ENCODE data around the gene PRMT1.
A peak's percentile ranks its signal among the peaks of the same experiment; 100 is the strongest.
"Not testable (repeated sequence)": the region's sequence is repeated elsewhere in the genome, so short reads cannot be mapped to it uniquely, and the experiment has no call there.

The PRMT1 gene

DNA sequence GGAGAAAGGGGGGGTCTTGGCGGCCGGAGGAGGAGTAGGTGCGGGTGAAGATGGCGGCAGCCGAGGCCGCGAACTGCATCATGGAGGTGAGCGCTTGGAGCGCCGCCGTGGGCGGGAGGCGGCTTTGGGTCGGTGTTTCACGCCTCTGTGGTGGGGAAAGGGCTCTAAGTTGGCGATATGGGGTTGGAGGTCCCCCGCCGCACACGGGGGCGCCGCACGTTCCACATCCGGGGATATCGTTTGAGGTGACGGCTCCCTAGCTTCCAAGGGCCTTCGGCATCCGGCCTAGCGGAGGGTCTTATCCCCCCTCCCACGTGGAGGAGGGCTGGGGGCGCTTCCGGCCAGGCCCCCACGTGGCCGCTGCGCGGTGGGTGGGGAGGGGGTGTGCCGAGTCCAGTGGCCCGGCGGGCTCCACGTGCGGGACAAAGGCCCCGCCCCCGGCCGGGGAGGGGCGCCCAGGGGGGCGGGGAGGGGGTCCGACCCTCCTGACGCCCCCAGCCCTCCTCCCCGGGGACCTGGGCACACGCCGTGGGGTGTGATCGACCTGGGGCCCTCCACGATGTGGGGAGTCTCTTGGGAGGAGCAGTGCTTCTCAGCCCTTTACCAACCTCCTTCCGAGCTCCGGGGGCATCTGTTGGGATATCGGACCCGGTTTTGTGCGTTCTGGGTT is at the start of gene PRMT1:
PRMT1 (plus strand) TSS at position 41 of the 670 bp plus-strand sequence; CDS start at position 51, 10 bp downstream.
- Mint-ChIP-seq H3K36me3 (ENCODE audit: low read depth) (peaks cover 13% of the 10 kb centered on the region), H3K4me1 (peaks cover 34% of the 10 kb centered on the region), H3K27ac (peak within 1 kb of the TSS; percentile 100), H3K4me3 (peak within 1 kb of the TSS; percentile 92), H3K27me3 (ENCODE audit: low read depth, poor library complexity) (no peaks in the 10 kb centered on the region), H3K9me3 (no peaks in the 10 kb centered on the region)
- peak; percentile 69 for DNase-seq
- TF ChIP-seq CTCF (IDR thresholded peaks at IDR 0.05), result no peak

DNA sequence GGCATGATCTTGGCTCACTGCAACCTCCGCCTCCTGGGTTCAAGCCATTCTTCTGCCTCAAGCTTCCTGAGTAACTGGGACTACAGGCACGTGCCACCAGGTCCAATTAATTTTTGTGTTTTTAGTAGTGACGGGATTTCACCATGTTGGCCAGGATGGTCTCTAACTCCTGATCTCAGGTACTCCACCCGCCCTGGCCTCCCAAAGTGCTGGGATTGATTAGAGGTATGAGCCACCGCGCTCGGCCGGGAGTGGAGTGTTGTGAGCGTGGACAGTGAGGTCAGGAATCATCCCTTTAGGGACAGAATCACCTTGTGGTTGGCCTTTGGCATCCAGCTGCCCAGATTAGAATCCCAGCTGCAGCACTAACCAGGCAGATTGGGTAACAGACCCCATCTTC is 47.4 kb upstream of the PRMT1 start:
- H3K27ac Mint-ChIP-seq, result peak overlapping the region; percentile 91
- H3K4me3 Mint-ChIP-seq, result no peak overlapping the region
- DNase-seq, result no peak
- peaks cover 7% of the 10 kb centered on the region for H3K4me1 Mint-ChIP-seq
- H3K36me3 Mint-ChIP-seq (ENCODE audit: low read depth), result peaks cover 32% of the 10 kb centered on the region
- H3K9me3 Mint-ChIP-seq, result no peaks in the 10 kb centered on the region
- no peak for TF ChIP-seq CTCF (IDR thresholded peaks at IDR 0.05)
- H3K27me3 Mint-ChIP-seq (ENCODE audit: low read depth, poor library complexity), result peaks cover 3% of the 10 kb centered on the region

GRCh38 chr19:49631014-49631588 is 46.0 kb upstream of the PRMT1 start:
- Mint-ChIP-seq H3K27ac (no peak overlapping the region), H3K4me3 (no peak overlapping the region), H3K36me3 (ENCODE audit: low read depth) (peaks cover 32% of the 10 kb centered on the region), H3K4me1 (peaks cover 22% of the 10 kb centered on the region), H3K27me3 (ENCODE audit: low read depth, poor library complexity) (peaks cover 3% of the 10 kb centered on the region), H3K9me3 (no peaks in the 10 kb centered on the region)
- TF ChIP-seq CTCF (IDR thresholded peaks at IDR 0.05), result no peak
- no peak for DNase-seq

- peaks cover 28% of the 10 kb centered on the region for H3K4me1 Mint-ChIP-seq
- no peak for TF ChIP-seq CTCF (IDR thresholded peaks at IDR 0.05)
- no peak overlapping the region for H3K4me3 Mint-ChIP-seq
- peaks cover 26% of the 10 kb centered on the region for H3K36me3 Mint-ChIP-seq (ENCODE audit: low read depth)
- no peaks in the 10 kb centered on the region for H3K9me3 Mint-ChIP-seq
- no peak for DNase-seq
- peaks cover 3% of the 10 kb centered on the region for H3K27me3 Mint-ChIP-seq (ENCODE audit: low read depth, poor library complexity)
- H3K27ac Mint-ChIP-seq, result no peak overlapping the region
Observed at GRCh38 chr19:49631610-49632192, 45.4 kb upstream of the PRMT1 start.

- Mint-ChIP-seq H3K9me3 (no peaks in the 10 kb centered on the region), H3K36me3 (ENCODE audit: low read depth) (peaks cover 18% of the 10 kb centered on the region), H3K27me3 (ENCODE audit: low read depth, poor library complexity) (peaks cover 3% of the 10 kb centered on the region), H3K4me1 (peaks cover 36% of the 10 kb centered on the region), H3K4me3 (no peak overlapping the region), H3K27ac (no peak overlapping the region)
- no peak for DNase-seq
- TF ChIP-seq CTCF (IDR thresholded peaks at IDR 0.05), result no peak
Observed at GRCh38 chr19:49632576-49632975, 44.5 kb upstream of the PRMT1 start.

DNA sequence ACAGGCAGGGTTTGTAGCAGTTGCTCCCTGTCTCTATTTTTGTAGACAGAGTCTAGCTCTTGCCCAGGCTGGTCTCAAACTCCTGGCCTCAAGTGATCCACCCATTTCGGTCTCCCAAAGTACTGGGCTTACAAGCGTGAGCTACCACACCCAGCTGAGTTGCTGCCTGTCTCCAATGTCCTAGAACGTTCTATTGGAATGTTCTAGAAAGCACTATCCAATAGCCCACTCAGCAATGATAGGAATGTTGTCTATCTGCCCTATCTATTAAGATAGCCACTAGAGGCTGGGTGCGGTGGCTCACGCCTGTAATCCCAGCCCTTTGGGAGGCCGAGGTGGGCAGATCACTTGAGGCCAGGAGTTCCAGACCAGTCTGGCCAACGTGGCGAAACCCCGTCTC is 43.8 kb upstream of the PRMT1 start:
- H3K4me3 Mint-ChIP-seq; H3K27me3 Mint-ChIP-seq (ENCODE audit: low read depth, poor library complexity); DNase-seq; H3K9me3 Mint-ChIP-seq: not testable (repeated sequence)
- peak overlapping the region; percentile 74 for H3K27ac Mint-ChIP-seq
- peaks cover 11% of the 10 kb centered on the region for H3K36me3 Mint-ChIP-seq (ENCODE audit: low read depth)
- H3K4me1 Mint-ChIP-seq, result peaks cover 43% of the 10 kb centered on the region

All from nephron progenitor cell (in vitro differentiated cells).